H1 (cell line): ENCODE measurements around the gene SLC26A8. TPM values are rescaled to one million over a fixed set of nuclear protein-coding genes. Genes with fewer than 3 reads are reported as not detected.

Source experiments
- CTCF ChIA-PET: fragments of 300-600 bp; sonication (Branson Sonifier 250); formaldehyde crosslinking; loops from one replicate; lab custom pipeline; 2021; ENCODE audit not compliant: partially characterized antibody; lab: Charles Lee
- POLR2A ChIA-PET: fragments of 300-600 bp; sonication (Branson Sonifier 250); formaldehyde crosslinking; loops from one replicate; lab custom pipeline; 2021; ENCODE audit warnings: inconsistent platforms; ENCODE audit not compliant: partially characterized antibody; lab: Charles Lee
- DNase-seq, 2 experiments: peaks; one replicate each; pipeline versions ENCODE4 v3.0.0 to v3.0.0-alpha.2; 2010 to 2022; ENCODE audit warnings: low spot score in 2 of 2, low read depth in 1 of 2, mixed read lengths in 1 of 2
- FAIRE-seq: peaks from 2 replicates; lab custom pipeline; 2011; peaks lifted over from hg19 to GRCh38; lab: Jason Lieb, UNC
- H2AFZ ChIP-seq: 2 replicates; pipeline ENCODE4 v1.8.1; 2012; ENCODE audit warnings: low read length, inconsistent platforms
- H2AK5ac ChIP-seq: 2 replicates; pipeline ENCODE4 v1.6.1; 2013; ENCODE audit warnings: low read depth, low read length
- H2BK120ac ChIP-seq: replicated peaks from 2 replicates; pipeline ENCODE3; 2013; ENCODE audit warnings: low read depth, low read length, inconsistent platforms
- H2BK12ac ChIP-seq: 2 replicates; pipeline ENCODE4 v1.6.1; 2013; ENCODE audit warnings: low read depth, low read length
- H2BK15ac ChIP-seq: 2 replicates; pipeline ENCODE4 v1.6.1; 2013; ENCODE audit warnings: low read length
- H2BK20ac ChIP-seq: 2 replicates; pipeline ENCODE4 v1.6.1; 2013; ENCODE audit warnings: low read length
- H2BK5ac ChIP-seq: 2 replicates; pipeline ENCODE4 v1.6.1; 2013; ENCODE audit warnings: low read depth, low read length
- H3K14ac ChIP-seq: 2 replicates; pipeline ENCODE4 v1.6.1; 2013; ENCODE audit warnings: inconsistent platforms; ENCODE audit not compliant: insufficient read length
- H3K18ac ChIP-seq: 2 replicates; pipeline ENCODE4 v1.6.1; 2013; ENCODE audit warnings: low read length; ENCODE audit errors: extremely low read depth
- H3K23ac ChIP-seq: 2 replicates; pipeline ENCODE4 v1.6.1; 2013; ENCODE audit warnings: inconsistent platforms; ENCODE audit not compliant: insufficient read length
- H3K23me2 ChIP-seq: 2 replicates; pipeline ENCODE4 v1.6.1; 2013; ENCODE audit warnings: low read depth, low read length
- H3K27ac ChIP-seq: 2 replicates; pipeline ENCODE4 v1.6.1; 2011; ENCODE audit warnings: low read depth, low read length, inconsistent platforms
- H3K27me3 ChIP-seq, 4 experiments: replicated peaks in 1 of 4; 1 replicate in 1 of 4; 2 replicates in 3 of 4; pipeline versions ENCODE4 v1.6.1 to v1.8.1; 2011 to 2013; ENCODE audit warnings: low read length in 3 of 4, mild to moderate bottlenecking in 3 of 4, inconsistent platforms in 2 of 4, mixed read lengths in 2 of 4, moderate library complexity in 1 of 4; ENCODE audit not compliant: control insufficient read depth in 3 of 4, insufficient read depth in 3 of 4; ENCODE audit errors: extremely low read depth in 1 of 4
- H3K36me3 ChIP-seq, 4 experiments: 2 replicates each; pipeline versions ENCODE4 v1.6.1 to v1.8.1; 2011 to 2013; ENCODE audit warnings: mild to moderate bottlenecking in 4 of 4, low read length in 3 of 4, moderate library complexity in 2 of 4, control low read depth in 1 of 4, inconsistent platforms in 1 of 4; ENCODE audit not compliant: insufficient read depth in 4 of 4, control insufficient read depth in 2 of 4
- H3K4ac ChIP-seq: replicated peaks from 2 replicates; pipeline ENCODE3; 2013; ENCODE audit warnings: low read length, low read depth, mixed read lengths, inconsistent platforms; ENCODE audit not compliant: insufficient read length
- H3K4me1 ChIP-seq, 4 experiments: replicated peaks in 1 of 4; 1 replicate in 1 of 4; 2 replicates in 3 of 4; pipeline versions ENCODE4 v1.6.1 to v1.8.1; 2011 to 2013; ENCODE audit warnings: low read length in 3 of 4, inconsistent platforms in 2 of 4, mixed read lengths in 1 of 4; ENCODE audit not compliant: insufficient read depth in 4 of 4, control insufficient read depth in 3 of 4
- H3K4me2 ChIP-seq, 2 experiments: 2 replicates each; pipeline versions ENCODE4 v1.6.1 to v1.8.1; 2011 to 2013; ENCODE audit warnings: low read depth in 2 of 2, low read length in 2 of 2, control low read depth in 1 of 2, inconsistent platforms in 1 of 2, mild to moderate bottlenecking in 1 of 2; ENCODE audit not compliant: insufficient read depth in 1 of 2
- H3K4me3 ChIP-seq, 4 experiments: fragments of 200-600, 300-600 bp in 1 of 4; sonication (generic), shearing (Covaris generic), sonication (Bioruptor Twin) in 1 of 4; 2 replicates each; pipeline versions ENCODE4 v1.5.1 to v1.8.1; 2011 to 2016; ENCODE audit warnings: low read length in 4 of 4, low read depth in 3 of 4, control low read depth in 2 of 4, inconsistent platforms in 2 of 4, mild to moderate bottlenecking in 2 of 4, mixed read lengths in 1 of 4, moderate library complexity in 1 of 4; ENCODE audit not compliant: insufficient read depth in 2 of 4; ENCODE audit errors: extremely low read depth in 1 of 4
- H3K56ac ChIP-seq: replicated peaks from 2 replicates; pipeline ENCODE3; 2013; ENCODE audit warnings: low read depth, mild to moderate bottlenecking, mixed read lengths, low read length, inconsistent platforms; ENCODE audit not compliant: insufficient read length
- H3K79me1 ChIP-seq: 2 replicates; pipeline ENCODE4 v1.6.1; 2013; ENCODE audit warnings: low read depth, low read length, control low read depth
- H3K79me2 ChIP-seq, 2 experiments: 2 replicates each; pipeline versions ENCODE4 v1.6.1 to v1.8.1; 2012 to 2013; ENCODE audit warnings: low read length in 2 of 2, mild to moderate bottlenecking in 2 of 2, inconsistent platforms in 1 of 2; ENCODE audit not compliant: insufficient read depth in 2 of 2, control insufficient read depth in 1 of 2
- H3K9ac ChIP-seq, 4 experiments: replicated peaks in 1 of 4; 1 replicate in 1 of 4; 2 replicates in 3 of 4; pipeline versions ENCODE4 v1.6.1 to v1.8.1; 2011 to 2013; ENCODE audit warnings: low read depth in 3 of 4, low read length in 3 of 4, control low read depth in 2 of 4, mild to moderate bottlenecking in 2 of 4, moderate library complexity in 2 of 4, inconsistent platforms in 1 of 4; ENCODE audit errors: extremely low read depth in 1 of 4
- H3K9me3 ChIP-seq, 2 experiments: 2 replicates each; pipeline versions ENCODE4 v1.6.1 to v1.8.1; 2012 to 2013; ENCODE audit warnings: mild to moderate bottlenecking in 2 of 2, moderate library complexity in 2 of 2, control low read depth in 1 of 2, inconsistent platforms in 1 of 2, low read depth in 1 of 2, low read length in 1 of 2, mixed read lengths in 1 of 2; ENCODE audit not compliant: insufficient read depth in 2 of 2
- H4K20me1 ChIP-seq, 2 experiments: replicated peaks in 1 of 2; 2 replicates each; pipeline versions ENCODE3 to v1.8.1; 2011 to 2013; ENCODE audit warnings: inconsistent platforms in 2 of 2, low read length in 2 of 2, mild to moderate bottlenecking in 1 of 2; ENCODE audit not compliant: insufficient read depth in 2 of 2, control insufficient read depth in 1 of 2
- H4K5ac ChIP-seq: 2 replicates; pipeline ENCODE4 v1.6.1; 2013; ENCODE audit warnings: low read length, low read depth, mixed read lengths, inconsistent platforms; ENCODE audit not compliant: insufficient read length
- H4K8ac ChIP-seq: 2 replicates; pipeline ENCODE4 v1.8.0; 2013; ENCODE audit warnings: mild to moderate bottlenecking, moderate library complexity, low read length, inconsistent platforms; ENCODE audit not compliant: insufficient read depth; ENCODE audit errors: extremely low read depth
- H4K91ac ChIP-seq: replicated peaks from 2 replicates; pipeline ENCODE3; 2013; ENCODE audit warnings: low read length, mixed read lengths, inconsistent platforms; ENCODE audit not compliant: insufficient read length
- ASH2L ChIP-seq: fragments of 200-600, 300-600 bp; sonication (generic); IDR thresholded peaks from one replicate; pipeline ENCODE4 v1.7.1; 2017; ENCODE audit warnings: low read length
- BCL11A ChIP-seq, 2 experiments: IDR thresholded peaks; one replicate each; pipeline ENCODE4 v1.6.1; 2011; ENCODE audit warnings: low read depth in 2 of 2, low read length in 2 of 2, mild to moderate bottlenecking in 2 of 2
- CBX5 ChIP-seq: fragments of 300-800, 300-1000 bp; sonication (generic); IDR thresholded peaks from 2 replicates; pipeline ENCODE4 v1.7.1; 2016; ENCODE audit warnings: antibody characterized with exemption, low read length, low read depth
- CHD1 ChIP-seq: IDR thresholded peaks from 2 replicates; pipeline ENCODE4 v1.6.1; 2012; ENCODE audit warnings: low read depth, low read length, improper control_type of control experiment
- CHD2 ChIP-seq: IDR thresholded peaks from 2 replicates; pipeline ENCODE4 v1.6.1; 2012; ENCODE audit warnings: low read length, improper control_type of control experiment
- HDAC2 ChIP-seq, 2 experiments: fragments of 300-600 bp in 1 of 2; sonication (generic) in 1 of 2; IDR thresholded peaks; 2 replicates each; pipeline ENCODE4 v1.6.1; 2011 to 2012; ENCODE audit warnings: low read depth in 2 of 2, low read length in 2 of 2, mild to moderate bottlenecking in 2 of 2, moderate library complexity in 2 of 2, borderline replicate concordance in 1 of 2, inconsistent platforms in 1 of 2
- JUND ChIP-seq: IDR thresholded peaks from 2 replicates; pipeline ENCODE4 v1.6.1; 2011; ENCODE audit warnings: mild to moderate bottlenecking, improper control_type of control experiment, low read length
- KDM4A ChIP-seq: IDR thresholded peaks from one replicate; pipeline ENCODE4 v1.7.1; 2012; ENCODE audit warnings: low read depth, mild to moderate bottlenecking, moderate library complexity, low read length, inconsistent platforms; ENCODE audit not compliant: severe bottlenecking
- POLR2A ChIP-seq, 2 experiments: IDR thresholded peaks; 1 replicate in 1 of 2; 2 replicates in 1 of 2; pipeline ENCODE4 v1.6.1; 2011; ENCODE audit warnings: low read depth in 2 of 2, low read length in 2 of 2, mild to moderate bottlenecking in 2 of 2; ENCODE audit errors: control extremely low read depth in 1 of 2
- POLR2AphosphoS5 ChIP-seq: IDR thresholded peaks from 2 replicates; pipeline ENCODE4 v1.6.1; 2011; ENCODE audit warnings: low read depth, low read length
- RAD21 ChIP-seq, 2 experiments: IDR thresholded peaks in 1 of 2; conservative IDR thresholded peaks in 1 of 2; 2 replicates each; pipeline ENCODE4 v1.6.1; 2011; ENCODE audit warnings: low read depth in 2 of 2, low read length in 2 of 2, improper control_type of control experiment in 1 of 2, inconsistent platforms in 1 of 2, mild to moderate bottlenecking in 1 of 2, moderate library complexity in 1 of 2
- RFX5 ChIP-seq: IDR thresholded peaks from 2 replicates; pipeline ENCODE4 v1.6.1; 2011; ENCODE audit warnings: low read depth, low read length, improper control_type of control experiment, borderline replicate concordance
- SIRT6 ChIP-seq: IDR thresholded peaks from one replicate; pipeline ENCODE4 v1.7.1; 2012; ENCODE audit warnings: low read length, inconsistent platforms
- SIX5 ChIP-seq: IDR thresholded peaks from 2 replicates; pipeline ENCODE4 v1.6.1; 2011; ENCODE audit warnings: mild to moderate bottlenecking, low read depth, low read length
- SRF ChIP-seq: IDR thresholded peaks from 2 replicates; pipeline ENCODE4 v1.6.1; 2011; ENCODE audit warnings: mild to moderate bottlenecking, low read depth, low read length, moderate library complexity
- TCF12 ChIP-seq: IDR thresholded peaks from 2 replicates; pipeline ENCODE4 v1.6.1; 2011; ENCODE audit warnings: low read depth, mild to moderate bottlenecking, low read length
- WGBS, 2 experiments: shearing (Covaris generic) in 1 of 2; methylation state at CpG; one replicate each; pipeline versions ENCODE4 v1.1.6 to v1.1.7; 2013 to 2015; ENCODE audit warnings: low lambda C conversion rate in 2 of 2, mixed read lengths in 2 of 2, inconsistent platforms in 1 of 2, low coverage in 1 of 2, missing lambda C conversion rate in 1 of 2; ENCODE audit not compliant: insufficient replicate concordance in 2 of 2, insufficient coverage in 1 of 2, insufficient read length in 1 of 2; ENCODE audit errors: extremely low coverage in 1 of 2, missing lambda C conversion rate in 1 of 2; 5-methylcytosine and 5-hydroxymethylcytosine counted together
- polyA plus RNA-seq, 7 experiments: library from polyadenylated mRNA; depleted of rRNA in 3 of 7; stranded (reverse) in 5 of 7; unstranded in 2 of 7; fragments of >200 nt in 5 of 7; fragments of 200-250 nt in 2 of 7; gene quantifications; 1 replicate in 5 of 7; 2 replicates in 1 of 7; 4 replicates in 1 of 7; pipeline versions ENCODE4 v1.2.1 to v1.2.3, GENCODE V29; 2011 to 2013; ENCODE audit warnings: missing spikeins in 2 of 7, mixed read lengths in 2 of 7
- total RNA-seq: library from RNA; stranded (reverse); fragmentation: NEBNext Ultra II Directional; extraction: Animal tissue kit (Norgen Biotek cat#: 25700); gene quantifications from 2 replicates; pipeline ENCODE4 v1.2.1, GENCODE V29; 2021

The SLC26A8 gene
- total and polyA plus RNA-seq, 2 of the 8 experiments (the other 6 are each of a cell fraction or from before 2014, with no cell fraction given), result 0.56 to 0.57 TPM

GRCh38 chr6:35900448-35900847, 124.0 kb downstream of the SLC26A8 start:
- Histone ChIP-seq H3K56ac (no peak overlapping the region), H2BK120ac (no peak overlapping the region), H3K14ac (no peak overlapping the region), H3K4me2 (no peak overlapping the region), H2BK20ac (no peak overlapping the region), H3K4me1 (peaks cover 0 to 4% (median 3%) of the 10 kb centered on the region in 4 experiments; a peak in 2 of 7 replicates), H2BK5ac (no peak overlapping the region), H3K9ac (no peak overlapping the region), H3K4ac (no peak overlapping the region), H4K20me1 (peaks cover 12 to 13% of the 10 kb centered on the region in 2 experiments), H3K23ac (no peak overlapping the region), H4K91ac (no peak overlapping the region), H3K27ac (no peak overlapping the region), H3K36me3 (peaks cover 0 to 3% (median 0%) of the 10 kb centered on the region in 4 experiments; a peak in 1 of 8 replicates), H4K5ac (no peak overlapping the region), H2AFZ (no peak overlapping the region), H2BK15ac (no peak overlapping the region), H3K9me3 (no peaks in the 10 kb centered on the region), H3K79me2 (peaks cover 6 to 94% of the 10 kb centered on the region in 2 experiments), H3K27me3 (no peaks in the 10 kb centered on the region), H4K8ac (no peak overlapping the region), H2AK5ac (no peak overlapping the region), H3K79me1 (peaks cover 4% of the 10 kb centered on the region), H2BK12ac (no peak overlapping the region), H3K18ac (no peak overlapping the region), H3K23me2 (no peaks in the 10 kb centered on the region), H3K4me3 (no peak overlapping the region)
- ChIA-PET POLR2A (interaction anchor here (1.0 to 1.5 kb wide), 2 partner anchors 12 to 21 kb away, joined by 3 read pairs; partner anchors contain the start of gene SRPK1), CTCF (interaction anchor here (1.2 to 1.3 kb wide), 2 partner anchors 28 to 55 kb away, joined by 3 read pairs; no protein-coding TSS in a partner anchor)
- WGBS, 2 experiments, result 88 to 100% methylated on average over 2 to 4 of the region's 4 CpGs
- DNase-seq (no peak), FAIRE-seq (no peak)
- TF ChIP-seq CHD1 (no peak), SRF (no peak), POLR2A (IDR thresholded peaks at IDR 0.05; ENCODE audit: control extremely low read depth in 1 of 2, low read depth in 2 of 2, low read length in 2 of 2) (no peak), BCL11A (IDR thresholded peaks at IDR 0.05; ENCODE audit: low read depth in 2 of 2, low read length in 2 of 2) (no peak), POLR2AphosphoS5 (no peak), SIX5 (no peak), ASH2L (no peak), SIRT6 (no peak), CHD2 (no peak), RFX5 (no peak), HDAC2 (IDR thresholded peaks at IDR 0.05; ENCODE audit: borderline replicate concordance in 1 of 2, low read depth in 2 of 2, low read length in 2 of 2) (no peak), JUND (no peak), RAD21 (IDR thresholded peaks at IDR 0.05 in 1 of 2, conservative IDR thresholded peaks at IDR 0.05 in 1 of 2; ENCODE audit: low read depth in 2 of 2, low read length in 2 of 2) (no peak), KDM4A (no peak), CBX5 (no peak), TCF12 (no peak)
